HG03280 (cell line): Measurements from ENCODE around the gene ARVCF.
A peak's percentile ranks its signal among the peaks of the same experiment; 100 is the strongest.

Experiments
- ATAC-seq: cut with Tn5 transposase; IDR thresholded peaks from one replicate; pipeline ENCODE4 v1.9.1; 2021; ENCODE audit warnings: mild to moderate bottlenecking, moderate library complexity; ENCODE audit not compliant: unreplicated experiment

The ARVCF gene, protein sequence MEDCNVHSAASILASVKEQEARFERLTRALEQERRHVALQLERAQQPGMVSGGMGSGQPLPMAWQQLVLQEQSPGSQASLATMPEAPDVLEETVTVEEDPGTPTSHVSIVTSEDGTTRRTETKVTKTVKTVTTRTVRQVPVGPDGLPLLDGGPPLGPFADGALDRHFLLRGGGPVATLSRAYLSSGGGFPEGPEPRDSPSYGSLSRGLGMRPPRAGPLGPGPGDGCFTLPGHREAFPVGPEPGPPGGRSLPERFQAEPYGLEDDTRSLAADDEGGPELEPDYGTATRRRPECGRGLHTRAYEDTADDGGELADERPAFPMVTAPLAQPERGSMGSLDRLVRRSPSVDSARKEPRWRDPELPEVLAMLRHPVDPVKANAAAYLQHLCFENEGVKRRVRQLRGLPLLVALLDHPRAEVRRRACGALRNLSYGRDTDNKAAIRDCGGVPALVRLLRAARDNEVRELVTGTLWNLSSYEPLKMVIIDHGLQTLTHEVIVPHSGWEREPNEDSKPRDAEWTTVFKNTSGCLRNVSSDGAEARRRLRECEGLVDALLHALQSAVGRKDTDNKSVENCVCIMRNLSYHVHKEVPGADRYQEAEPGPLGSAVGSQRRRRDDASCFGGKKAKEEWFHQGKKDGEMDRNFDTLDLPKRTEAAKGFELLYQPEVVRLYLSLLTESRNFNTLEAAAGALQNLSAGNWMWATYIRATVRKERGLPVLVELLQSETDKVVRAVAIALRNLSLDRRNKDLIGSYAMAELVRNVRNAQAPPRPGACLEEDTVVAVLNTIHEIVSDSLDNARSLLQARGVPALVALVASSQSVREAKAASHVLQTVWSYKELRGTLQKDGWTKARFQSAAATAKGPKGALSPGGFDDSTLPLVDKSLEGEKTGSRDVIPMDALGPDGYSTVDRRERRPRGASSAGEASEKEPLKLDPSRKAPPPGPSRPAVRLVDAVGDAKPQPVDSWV

DNA sequence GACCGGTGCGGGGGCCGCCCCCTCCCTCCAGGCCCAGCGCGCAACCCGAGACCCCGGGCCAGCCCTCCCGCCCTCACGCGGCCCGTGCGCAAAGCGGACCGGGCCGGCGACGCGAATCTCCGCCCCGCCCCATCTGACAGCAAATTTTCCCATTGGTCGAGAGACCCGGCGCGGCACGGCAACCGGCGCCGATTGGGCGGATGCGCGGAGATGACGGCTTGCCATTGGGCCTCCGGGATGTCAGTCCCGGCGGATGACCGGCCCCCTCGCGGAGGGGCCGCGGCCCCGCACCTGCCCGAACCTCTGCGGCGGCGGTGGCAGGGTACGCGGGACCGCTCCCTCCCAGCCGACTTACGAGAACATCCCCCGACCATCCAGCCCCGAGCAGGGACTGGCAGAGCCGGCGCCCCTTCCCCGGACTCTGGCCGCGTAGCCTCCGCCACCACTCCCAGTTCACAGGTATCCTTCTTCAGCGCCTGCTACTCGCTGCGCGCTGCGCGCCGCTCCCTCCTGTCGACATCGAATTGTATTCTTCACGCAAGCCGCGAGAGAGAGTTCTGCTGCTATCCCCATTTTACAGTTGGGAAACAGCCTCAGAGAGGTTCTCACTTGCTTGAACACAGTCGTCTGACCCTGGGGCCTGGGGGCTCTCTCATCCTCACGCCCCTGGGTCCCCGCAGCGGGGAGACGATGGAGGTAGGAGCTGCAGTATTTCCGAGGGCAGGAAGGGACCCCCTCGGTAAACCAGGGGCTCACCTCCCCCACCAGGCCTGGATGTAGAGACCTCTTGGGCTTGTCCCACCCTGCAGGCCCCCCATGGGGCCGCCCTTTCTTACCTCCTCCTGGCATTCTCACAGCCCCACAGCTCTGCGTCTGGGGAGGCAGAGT is at the start of gene ARVCF:
ARVCF (minus strand) TSS at position 90 of the 888 bp plus-strand sequence. CDS start 26,029 bp downstream, outside the sequence.
- ATAC-seq = peak; percentile 59

DNA sequence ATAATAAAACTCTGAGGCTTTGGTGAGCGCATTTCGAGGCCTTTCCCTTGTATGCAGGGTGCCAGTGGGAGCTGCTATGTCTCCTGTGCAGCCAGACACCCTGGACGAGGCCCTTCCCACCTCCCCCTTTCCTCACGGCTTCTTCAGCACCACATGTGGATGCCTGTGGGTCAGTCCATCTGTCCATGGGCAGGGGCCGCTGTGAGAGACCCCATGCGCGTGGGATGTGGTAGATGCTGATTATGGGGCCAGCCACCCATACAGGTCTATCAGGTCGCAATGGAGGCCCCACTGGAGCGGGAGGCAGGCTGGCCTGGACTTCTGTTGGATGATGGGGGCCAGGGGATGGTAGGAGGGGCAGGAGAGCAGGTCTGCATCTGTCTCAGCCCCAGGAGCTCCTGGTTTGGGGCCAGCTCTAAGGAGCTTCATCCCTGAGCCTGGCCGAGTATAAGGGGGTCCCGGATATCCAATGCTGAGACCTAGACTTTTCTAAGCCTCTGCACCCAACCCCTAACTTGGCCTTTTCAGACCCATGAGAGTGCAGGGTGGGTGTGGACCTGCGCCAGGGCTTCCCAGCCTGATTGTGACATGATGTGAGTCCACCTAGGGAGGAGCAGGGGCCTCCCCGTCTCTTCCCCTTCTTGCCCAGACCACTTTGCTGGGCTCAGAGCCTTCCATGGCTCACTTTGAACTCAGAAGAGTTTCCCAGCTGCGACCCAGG is 49.4 kb upstream of the ARVCF start:
- ATAC-seq = no peak

DNA sequence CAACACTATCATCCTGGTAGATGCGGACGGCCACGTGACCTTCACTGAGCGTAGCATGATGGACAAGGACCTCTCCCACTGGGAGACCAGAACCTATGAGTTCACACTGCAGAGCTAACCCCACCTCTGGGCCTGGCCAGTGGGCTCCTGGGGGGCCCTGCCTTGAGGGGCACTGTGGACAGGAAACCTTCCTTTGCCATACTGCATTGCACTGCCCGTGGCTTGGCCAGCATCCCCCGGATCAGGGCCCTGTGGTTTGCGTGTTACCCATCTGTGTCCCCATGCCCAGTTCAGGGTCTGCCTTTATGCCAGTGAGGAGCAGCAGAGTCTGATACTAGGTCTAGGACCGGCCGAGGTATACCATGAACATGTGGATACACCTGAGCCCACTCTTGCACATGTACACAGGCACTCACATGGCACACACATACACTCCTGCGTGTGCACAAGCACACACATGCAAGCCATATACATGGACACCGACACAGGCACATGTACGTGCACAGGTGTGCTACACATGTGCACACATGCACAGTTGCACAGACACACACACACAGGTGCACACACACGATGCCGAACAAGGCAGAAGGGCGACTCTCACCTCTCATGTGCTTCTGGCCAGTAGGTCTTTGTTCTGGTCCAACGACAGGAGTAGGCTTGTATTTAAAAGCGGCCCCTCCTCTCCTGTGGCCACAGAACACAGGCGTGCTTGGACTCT is 48.1 kb upstream of the ARVCF start:
- ATAC-seq = no peak

DNA sequence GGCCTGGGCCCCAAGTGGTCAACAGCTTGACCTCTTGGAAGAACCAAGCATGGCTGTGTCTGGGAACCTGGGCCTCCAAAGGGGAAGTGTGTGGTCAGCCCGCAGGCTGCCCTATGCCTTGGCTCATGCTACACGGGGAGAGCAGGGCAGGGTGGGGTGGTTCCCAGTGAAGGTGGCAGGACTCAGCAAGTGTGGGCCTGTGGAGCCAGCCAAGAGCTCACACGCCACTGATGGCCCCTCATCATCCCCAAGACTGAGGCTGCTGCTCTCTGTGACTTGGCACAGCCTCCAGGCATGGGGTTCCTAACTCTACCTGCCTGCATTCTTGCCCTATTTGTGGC is 47.5 kb upstream of the ARVCF start:
- no peak for ATAC-seq

DNA sequence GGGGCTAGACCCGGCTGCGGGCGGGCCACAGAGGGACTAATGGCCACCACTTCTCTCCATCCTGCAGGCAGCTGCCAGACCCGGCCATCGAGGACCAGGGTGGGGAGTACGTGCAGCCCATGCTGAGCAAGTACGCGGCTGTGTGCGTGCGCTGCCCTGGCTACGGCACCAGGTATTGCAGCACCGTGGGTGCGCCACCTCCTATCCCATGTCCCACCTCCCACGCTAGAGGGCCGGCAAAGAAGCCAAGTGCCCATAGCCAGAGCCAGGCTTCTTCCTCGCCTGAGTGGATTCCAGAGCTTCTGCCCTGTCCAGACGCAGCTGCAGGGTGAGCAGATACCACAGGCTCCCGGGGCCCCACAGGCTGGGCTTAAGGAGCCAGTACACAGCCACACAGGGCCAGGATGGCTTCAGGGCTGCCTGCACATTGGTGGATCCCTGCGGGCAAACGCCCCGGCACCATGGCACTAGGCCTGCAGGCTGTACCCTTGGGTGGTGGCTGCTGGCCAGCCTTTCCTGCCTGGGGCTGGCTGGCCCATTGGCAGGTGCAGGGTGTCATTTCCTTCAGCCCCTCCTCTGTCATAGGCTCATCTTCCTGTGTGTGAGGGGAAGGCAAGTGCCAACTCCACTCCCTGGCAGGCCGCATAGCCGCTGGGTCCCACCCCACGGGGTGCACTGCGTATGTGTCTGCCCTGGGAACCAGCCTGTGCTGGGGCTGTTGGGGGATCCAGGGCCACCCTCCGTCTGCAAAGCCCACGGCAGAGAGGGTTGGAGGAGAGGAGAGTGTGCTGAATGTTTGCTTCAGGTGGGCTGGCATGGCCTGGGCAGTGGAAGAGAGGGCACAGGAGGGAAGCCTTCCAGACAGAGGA is 46.9 kb upstream of the ARVCF start:
- no peak for ATAC-seq

DNA sequence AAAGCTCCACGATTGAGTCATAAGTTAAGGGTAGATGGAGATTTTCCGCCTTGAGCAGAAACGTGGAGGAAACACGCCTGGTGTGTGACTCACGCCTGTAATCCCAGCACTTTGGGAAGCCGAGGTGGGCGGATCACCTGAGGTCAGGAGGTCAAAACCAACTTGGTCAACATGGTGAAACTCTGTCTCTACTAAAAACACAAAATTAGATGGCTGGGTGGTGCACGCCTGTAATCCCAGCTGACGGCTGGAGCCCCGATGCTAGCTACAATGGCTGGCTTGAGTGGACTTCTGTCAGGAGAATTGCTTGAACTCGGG is 46.1 kb upstream of the ARVCF start:
- ATAC-seq = no peak

DNA sequence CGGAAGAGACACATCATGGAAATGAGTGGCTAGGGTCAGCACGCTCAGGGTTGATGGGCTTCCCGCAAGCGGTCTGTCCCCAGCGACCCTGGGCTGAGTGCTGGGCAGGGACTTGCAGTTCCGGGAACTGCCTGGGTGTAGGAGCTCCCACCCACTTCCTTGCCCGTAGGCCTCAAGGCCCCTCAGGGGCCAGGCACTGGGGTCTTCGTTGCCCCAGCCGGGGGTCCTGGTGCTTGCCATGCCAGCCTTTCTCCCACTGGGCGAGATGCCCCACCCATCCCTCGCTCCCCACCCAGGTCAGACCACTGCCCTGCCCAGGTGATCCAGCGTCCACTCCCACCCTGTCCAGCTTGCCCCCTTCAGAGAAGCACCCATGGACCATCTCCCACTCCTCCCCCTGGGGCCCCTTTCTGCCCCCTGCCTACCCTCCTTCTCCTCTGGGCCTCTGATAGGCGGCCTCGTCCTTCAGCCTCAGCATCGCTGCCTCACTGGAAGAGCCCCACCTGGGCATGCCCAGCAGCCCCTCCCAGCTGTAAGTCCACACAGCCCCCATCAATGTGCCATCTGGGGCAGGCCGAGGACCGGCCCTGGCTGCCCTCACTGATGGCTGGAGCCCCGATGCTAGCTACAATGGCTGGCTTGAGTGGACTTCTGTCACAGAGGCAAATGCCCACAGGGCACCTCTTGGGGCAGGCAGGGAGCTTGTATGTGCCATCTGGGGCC is 45.6 kb upstream of the ARVCF start:
- no peak for ATAC-seq

DNA sequence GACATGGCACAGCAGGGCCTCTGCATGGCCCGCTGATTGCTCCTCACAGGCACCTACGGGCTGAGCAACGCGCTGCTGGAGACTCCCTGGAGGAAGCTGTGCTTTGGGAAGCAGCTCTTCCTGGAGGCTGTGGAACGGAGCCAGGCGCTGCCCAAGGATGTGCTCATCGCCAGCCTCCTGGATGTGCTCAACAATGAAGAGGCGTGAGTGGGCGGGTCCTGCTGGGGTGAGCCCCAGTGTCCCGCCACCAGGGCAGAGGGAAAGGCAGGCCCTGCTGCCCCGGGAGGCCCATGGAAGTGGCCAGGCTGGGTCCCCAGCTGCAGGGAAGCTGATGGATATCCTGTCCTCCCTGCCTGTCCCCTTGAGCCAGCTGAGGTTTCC is 44.8 kb upstream of the ARVCF start:
- no peak for ATAC-seq

DNA sequence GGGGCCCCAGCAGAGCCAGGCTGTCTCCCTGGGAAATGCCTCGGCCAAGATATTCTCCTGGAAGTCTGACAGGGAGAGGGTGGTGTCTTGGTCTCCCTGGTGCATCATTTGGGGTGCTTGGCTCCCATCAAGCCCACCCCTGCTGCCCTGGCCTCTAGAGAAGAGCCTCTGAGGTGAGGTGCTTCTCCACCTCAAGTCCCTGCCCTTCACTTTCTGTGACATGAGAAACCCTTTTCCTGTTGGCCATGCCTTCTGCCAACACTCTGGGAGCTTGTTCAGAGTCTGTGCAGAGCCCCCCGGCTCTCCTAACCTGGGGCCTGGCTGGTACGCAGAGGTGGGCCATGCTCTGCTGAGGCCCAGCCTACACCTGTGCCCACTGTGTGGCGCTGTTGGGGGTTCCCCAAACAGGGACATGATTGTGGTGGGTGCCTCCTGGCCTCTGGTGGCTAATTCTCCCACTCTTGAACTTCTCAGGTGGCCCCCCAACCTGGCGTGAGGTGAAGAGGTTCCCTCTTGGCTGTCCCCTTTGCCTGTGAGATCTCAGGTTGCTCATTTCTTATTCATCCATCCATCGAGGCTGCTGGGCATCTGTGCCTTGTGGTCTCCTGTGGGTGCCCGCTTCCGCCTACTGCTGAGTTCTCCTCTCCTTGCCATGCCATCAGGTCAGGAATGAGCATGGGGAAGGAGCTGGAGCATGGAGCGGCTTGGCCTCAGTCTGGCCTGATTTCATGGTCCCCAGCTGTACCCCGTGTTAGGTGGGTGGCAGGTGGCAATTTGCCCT is 44.3 kb upstream of the ARVCF start:
- no peak for ATAC-seq

DNA sequence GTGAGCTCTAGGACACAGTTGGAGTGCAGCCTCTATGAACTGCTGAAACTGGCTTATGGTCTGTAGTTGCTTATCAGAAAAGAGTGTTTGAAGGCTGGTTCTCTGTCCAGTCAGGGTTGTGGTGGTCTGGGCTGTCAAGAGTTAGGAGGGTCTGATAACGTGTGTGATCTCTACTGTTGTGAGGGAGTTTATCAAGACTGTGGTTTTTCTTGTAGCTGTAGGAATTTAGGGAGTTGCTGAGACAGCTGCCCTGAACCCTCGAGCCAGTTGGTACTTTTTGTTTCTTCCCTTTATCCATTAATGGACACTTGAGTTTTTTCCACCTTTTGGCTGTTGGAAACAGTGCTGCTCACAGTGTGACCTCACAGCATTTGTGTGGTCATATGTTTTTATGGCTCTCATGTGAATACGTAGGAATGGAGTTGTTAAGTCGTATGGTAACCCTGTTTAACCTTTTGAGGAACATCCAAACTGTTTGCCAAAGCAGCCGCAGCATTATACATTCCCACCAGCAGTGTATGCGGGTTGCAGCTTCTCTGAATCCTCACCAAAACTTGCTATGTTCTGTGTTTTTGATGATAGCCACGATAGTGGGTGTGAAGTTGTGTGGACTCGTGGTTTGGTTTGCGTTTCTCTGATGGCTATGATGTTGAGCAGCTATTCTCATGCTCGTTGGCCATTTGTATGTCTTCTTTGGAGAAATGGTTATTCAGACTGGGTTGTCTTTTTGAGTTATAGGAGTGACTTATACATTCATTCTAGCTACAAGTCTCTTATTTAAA is 42.6 kb upstream of the ARVCF start:
- ATAC-seq = no peak

DNA sequence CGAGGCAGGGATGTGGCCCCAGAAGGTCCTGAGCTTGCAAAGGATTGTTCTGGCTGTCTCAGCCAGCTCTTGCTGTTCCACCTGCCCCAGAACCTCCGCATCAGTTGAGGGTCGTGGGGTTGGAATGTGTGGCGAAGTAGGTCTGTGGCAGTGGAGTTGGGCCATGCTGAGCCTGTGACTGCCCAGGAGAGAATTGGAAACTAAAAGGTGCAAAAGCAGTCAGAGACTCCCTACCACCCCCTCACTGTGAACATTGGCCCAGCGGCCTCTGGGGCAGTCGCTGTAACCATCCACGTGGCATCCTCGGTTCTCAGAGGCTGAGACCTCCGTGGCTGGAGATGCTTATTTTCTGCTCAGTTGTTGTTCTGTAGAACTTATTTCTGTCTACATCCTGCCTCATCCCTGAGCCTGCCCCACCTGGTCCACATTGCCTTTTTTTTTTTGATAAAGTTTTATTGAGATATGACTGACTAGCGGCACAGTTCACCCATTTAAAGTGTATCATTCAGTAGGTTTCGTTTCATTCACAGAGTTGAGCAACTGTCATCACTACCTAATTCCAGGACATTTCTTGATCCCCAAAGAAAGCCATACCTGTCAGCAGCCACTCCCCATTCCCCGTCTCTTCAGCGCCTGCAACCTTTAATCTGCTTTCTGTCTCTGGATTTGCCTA is 41.1 kb upstream of the ARVCF start:
- ATAC-seq = no peak

DNA sequence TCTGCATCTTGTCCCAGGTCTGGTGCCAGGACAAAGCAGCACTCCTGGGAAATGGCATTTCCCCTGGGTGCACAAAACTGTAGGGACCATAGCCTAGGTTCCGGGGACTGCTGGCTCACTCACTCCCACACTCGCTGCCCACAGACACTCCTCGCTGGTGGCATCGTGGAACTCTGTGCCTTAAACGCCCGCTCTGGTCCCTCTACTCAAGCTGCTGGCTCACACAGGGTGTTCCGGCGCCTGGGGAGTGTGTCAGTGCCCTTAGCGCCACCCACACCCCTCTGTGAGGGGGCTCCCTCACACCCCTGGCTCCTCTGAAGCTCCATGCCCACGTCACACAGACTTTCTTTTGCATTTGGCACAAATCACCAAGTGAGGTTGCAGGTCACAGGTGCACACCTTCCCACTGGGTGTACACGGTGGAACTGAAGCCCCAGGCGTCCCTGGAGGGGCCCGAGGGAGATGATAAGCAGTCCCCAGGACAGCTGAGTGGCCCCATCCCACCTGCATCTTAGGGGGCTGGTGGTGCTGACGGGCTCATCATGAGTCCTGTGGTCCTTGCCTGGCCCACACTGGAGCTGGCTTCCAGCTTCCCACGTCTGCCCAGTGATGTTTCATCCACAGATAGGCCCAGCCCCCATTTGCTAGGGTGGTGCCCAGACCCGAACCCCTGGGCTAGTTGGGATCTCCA is 40.2 kb upstream of the ARVCF start:
- ATAC-seq = no peak

DNA sequence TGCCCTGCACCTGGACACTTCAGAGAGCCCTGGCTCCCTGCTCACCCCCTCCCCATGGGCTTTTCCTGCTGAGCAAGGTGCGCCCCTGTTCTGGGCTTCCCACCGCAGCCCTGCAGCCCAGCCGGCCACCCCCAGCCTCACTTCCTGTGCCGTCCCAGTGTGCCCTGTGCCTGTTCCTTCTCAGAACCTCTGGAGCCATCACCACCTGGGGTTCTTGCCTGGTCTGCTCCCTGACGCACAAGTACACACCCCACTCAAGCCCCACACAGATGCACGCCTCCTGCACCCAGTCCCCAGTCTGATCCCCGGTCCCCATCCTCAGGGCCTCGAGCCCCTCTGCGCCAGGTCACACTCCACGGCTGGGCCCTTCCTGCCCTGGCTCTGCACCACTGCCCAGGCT is 39.5 kb upstream of the ARVCF start:
- no peak for ATAC-seq

DNA sequence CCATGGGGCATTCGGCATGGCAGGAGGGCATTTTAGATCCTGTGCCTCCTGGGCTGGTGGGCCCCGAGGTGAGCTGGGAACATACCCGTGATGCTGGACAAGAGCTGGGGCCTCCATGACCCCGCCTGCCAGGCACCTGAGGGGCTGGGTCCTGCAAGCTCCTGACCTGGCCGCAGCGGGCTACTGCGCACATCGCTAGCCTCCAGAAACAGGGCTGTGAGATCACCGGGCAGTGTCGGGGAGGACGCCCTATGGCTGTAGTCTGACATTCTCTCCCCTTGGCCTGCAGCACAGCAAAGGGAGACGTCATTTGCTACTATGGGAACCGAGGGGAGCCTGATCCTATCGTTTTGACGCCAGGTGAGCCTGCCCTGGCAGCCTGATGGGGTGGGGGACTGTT is 39.0 kb upstream of the ARVCF start:
- no peak for ATAC-seq

DNA sequence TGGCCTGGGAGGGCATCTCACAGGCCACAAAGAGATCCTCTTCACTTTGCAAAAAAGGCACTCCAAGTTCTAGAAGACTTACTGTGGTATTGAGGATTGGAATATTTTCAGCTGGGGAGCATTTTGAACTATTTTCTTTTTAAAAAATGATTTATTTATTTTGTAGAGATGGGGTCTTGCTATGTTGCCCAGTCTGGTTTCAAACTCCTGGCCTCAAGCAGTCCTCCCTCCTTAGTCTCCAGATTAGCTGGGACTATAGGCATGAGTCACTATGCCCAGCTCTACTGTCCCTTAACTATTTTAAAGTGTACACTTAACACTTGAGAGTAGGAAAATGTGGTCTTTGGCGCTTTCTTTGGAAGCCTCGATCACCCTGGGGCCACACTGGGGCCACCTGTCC is 38.5 kb upstream of the ARVCF start:
- no peak for ATAC-seq

DNA sequence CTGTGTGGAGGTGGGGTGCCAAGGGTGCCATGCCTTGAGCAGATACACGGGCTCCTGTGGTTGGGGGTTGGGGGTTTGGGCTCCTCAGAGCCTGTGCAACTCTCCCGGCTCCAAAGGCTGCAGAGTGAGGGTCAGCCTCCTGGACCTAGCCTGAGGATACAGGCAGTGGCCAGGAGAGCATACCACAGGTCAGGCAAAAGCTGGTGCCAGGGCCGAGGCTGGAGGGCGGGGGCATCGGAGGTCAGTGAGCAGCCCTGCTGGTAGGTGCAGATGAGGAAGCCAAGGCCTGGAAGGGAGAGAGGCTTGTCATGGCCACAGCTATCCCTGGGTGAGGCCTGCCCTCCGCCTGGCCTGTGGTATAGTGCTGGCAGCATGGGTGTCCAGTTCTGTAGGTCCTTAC is 37.9 kb upstream of the ARVCF start:
- no peak for ATAC-seq
